Measurements from ENCODE around the gene PRR18. TPM values are rescaled to one million over a fixed set of nuclear protein-coding genes. Genes with fewer than 3 reads are reported as not detected.
"Not testable (repeated sequence)": the region's sequence is repeated elsewhere in the genome, so short reads cannot be mapped to it uniquely, and the experiment has no call there.

PRR18 gene
- total RNA-seq, 1 experiment from 2014 or later, result not detected

DNA sequence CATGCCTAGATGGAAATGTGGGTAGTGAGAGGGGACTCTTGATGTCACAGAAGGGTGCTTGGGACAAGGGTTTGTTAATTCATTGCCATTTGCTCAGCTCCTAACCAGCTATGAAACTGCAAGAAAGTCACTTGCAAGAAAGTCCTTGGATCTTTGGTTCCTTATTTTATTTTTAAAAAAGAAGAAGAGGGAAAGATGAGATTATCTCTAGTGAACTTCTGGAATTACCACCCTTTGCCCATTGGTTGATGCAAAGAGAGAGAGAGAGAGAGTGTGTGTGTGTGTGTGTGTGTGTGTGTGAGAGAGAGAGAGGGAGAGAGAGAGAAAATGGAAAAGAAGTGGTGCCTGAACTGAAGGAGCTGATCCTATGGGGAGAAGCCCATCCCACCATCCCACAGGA, 38.8 kb upstream of the PRR18 start:
- intact Hi-C loops (cut with micrococcal nuclease), result no loop called here
- Histone ChIP-seq H3F3A (ENCODE audit: low read length, unreplicated experiment) (no peaks in the 10 kb centered on the region), H3K27ac (ENCODE audit: low read length) (no peak overlapping the region), H3K27me3 (ENCODE audit: low read length) (no peaks in the 10 kb centered on the region), H3K36me3 (ENCODE audit: low read depth, low read length) (no peaks in the 10 kb centered on the region), H2AFZ (ENCODE audit: low read length) (no peak overlapping the region), H3K4me2 (ENCODE audit: low read length) (no peak overlapping the region), H3K4me3 (ENCODE audit: low read length) (no peak overlapping the region), H3K9me3 (ENCODE audit: low read length) (no peaks in the 10 kb centered on the region), H3K4me1 (ENCODE audit: insufficient read depth, low read length) (0 out of 2 replicates have a peak, but pooled peaks cover 3% of the 10 kb centered on the region), H3K9me2 (replicated peaks; ENCODE audit: low read length) (no peaks in the 10 kb centered on the region), H3K79me2 (ENCODE audit: low read length) (peaks cover 7% of the 10 kb centered on the region), H3K9ac (ENCODE audit: low read length) (no peak overlapping the region), H4K20me1 (ENCODE audit: low read length) (no peaks in the 10 kb centered on the region)
- TF ChIP-seq, protein P1, sequence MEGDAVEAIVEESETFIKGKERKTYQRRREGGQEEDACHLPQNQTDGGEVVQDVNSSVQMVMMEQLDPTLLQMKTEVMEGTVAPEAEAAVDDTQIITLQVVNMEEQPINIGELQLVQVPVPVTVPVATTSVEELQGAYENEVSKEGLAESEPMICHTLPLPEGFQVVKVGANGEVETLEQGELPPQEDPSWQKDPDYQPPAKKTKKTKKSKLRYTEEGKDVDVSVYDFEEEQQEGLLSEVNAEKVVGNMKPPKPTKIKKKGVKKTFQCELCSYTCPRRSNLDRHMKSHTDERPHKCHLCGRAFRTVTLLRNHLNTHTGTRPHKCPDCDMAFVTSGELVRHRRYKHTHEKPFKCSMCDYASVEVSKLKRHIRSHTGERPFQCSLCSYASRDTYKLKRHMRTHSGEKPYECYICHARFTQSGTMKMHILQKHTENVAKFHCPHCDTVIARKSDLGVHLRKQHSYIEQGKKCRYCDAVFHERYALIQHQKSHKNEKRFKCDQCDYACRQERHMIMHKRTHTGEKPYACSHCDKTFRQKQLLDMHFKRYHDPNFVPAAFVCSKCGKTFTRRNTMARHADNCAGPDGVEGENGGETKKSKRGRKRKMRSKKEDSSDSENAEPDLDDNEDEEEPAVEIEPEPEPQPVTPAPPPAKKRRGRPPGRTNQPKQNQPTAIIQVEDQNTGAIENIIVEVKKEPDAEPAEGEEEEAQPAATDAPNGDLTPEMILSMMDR (conservative IDR thresholded peaks at IDR 0.05; ENCODE audit: low read depth, low read length), result no peak
- TF ChIP-seq EZH2 (IDR thresholded peaks at IDR 0.05; ENCODE audit: low read length, unreplicated experiment) (no peak), EZH2phosphoT487 (IDR thresholded peaks at IDR 0.05; ENCODE audit: borderline replicate concordance, low read length) (no peak)
- no peak for ATAC-seq
- ChIA-PET POLR2A (ENCODE audit: unreplicated experiment) (no interaction called here), CTCF (no interaction called here)
- no TSS peak for BruUV-seq (replicated peaks)
- no peak for DNase-seq

- no peaks in the 10 kb centered on the region for H3F3A ChIP-seq (ENCODE audit: low read length, unreplicated experiment)
- H3K4me2 ChIP-seq (ENCODE audit: low read length), result no peak overlapping the region
- CTCF ChIA-PET, result no interaction called here
- H4K20me1 ChIP-seq (ENCODE audit: low read length), result no peaks in the 10 kb centered on the region
- BruUV-seq (replicated peaks), result no TSS peak
- H3K9ac ChIP-seq (ENCODE audit: low read length), result no peak overlapping the region
- no peak for ATAC-seq
- H3K4me1 ChIP-seq (ENCODE audit: insufficient read depth, low read length), result no peaks in the 10 kb centered on the region
- no peak for TF ChIP-seq EZH2 (IDR thresholded peaks at IDR 0.05; ENCODE audit: low read length, unreplicated experiment)
- TF ChIP-seq, protein P1 (conservative IDR thresholded peaks at IDR 0.05; ENCODE audit: low read depth, low read length), result no peak
- no peak for TF ChIP-seq EZH2phosphoT487 (IDR thresholded peaks at IDR 0.05; ENCODE audit: borderline replicate concordance, low read length)
- no peaks in the 10 kb centered on the region for H3K36me3 ChIP-seq (ENCODE audit: low read depth, low read length)
- H2AFZ ChIP-seq (ENCODE audit: low read length), result no peak overlapping the region
- H3K9me2 ChIP-seq (replicated peaks; ENCODE audit: low read length), result no peaks in the 10 kb centered on the region
- H3K79me2 ChIP-seq (ENCODE audit: low read length), result peaks cover 12% of the 10 kb centered on the region
- no peak for DNase-seq
- POLR2A ChIA-PET (ENCODE audit: unreplicated experiment), result no interaction called here
- no peak overlapping the region for H3K4me3 ChIP-seq (ENCODE audit: low read length)
- no peak overlapping the region for H3K27ac ChIP-seq (ENCODE audit: low read length)
- no peaks in the 10 kb centered on the region for H3K9me3 ChIP-seq (ENCODE audit: low read length)
- intact Hi-C loops (cut with micrococcal nuclease), result no loop called here
- no peaks in the 10 kb centered on the region for H3K27me3 ChIP-seq (ENCODE audit: low read length)
Measured at GRCh38 chr6:166346449-166346848, 38.3 kb upstream of the PRR18 start.

GRCh38 chr6:166345672-166346071, 37.5 kb upstream of the PRR18 start:
- H3K36me3 ChIP-seq (ENCODE audit: low read depth, low read length); H3K4me3 ChIP-seq (ENCODE audit: low read length); H3K27me3 ChIP-seq (ENCODE audit: low read length); H3F3A ChIP-seq (ENCODE audit: low read length, unreplicated experiment); H3K4me1 ChIP-seq (ENCODE audit: insufficient read depth, low read length); H2AFZ ChIP-seq (ENCODE audit: low read length); H3K9me3 ChIP-seq (ENCODE audit: low read length); BruUV-seq (replicated peaks); H4K20me1 ChIP-seq (ENCODE audit: low read length); ATAC-seq; CTCF ChIA-PET; H3K9ac ChIP-seq (ENCODE audit: low read length); H3K9me2 ChIP-seq (replicated peaks; ENCODE audit: low read length); intact Hi-C loops (cut with micrococcal nuclease); POLR2A ChIA-PET (ENCODE audit: unreplicated experiment); DNase-seq; H3K4me2 ChIP-seq (ENCODE audit: low read length); H3K27ac ChIP-seq (ENCODE audit: low read length): not testable (repeated sequence)
- peaks cover 20% of the 10 kb centered on the region for H3K79me2 ChIP-seq (ENCODE audit: low read length)

- H3K79me2 ChIP-seq (ENCODE audit: low read length), result peaks cover 27% of the 10 kb centered on the region
- H3K27ac ChIP-seq (ENCODE audit: low read length); H3K4me3 ChIP-seq (ENCODE audit: low read length); H3K9me3 ChIP-seq (ENCODE audit: low read length); intact Hi-C loops (cut with micrococcal nuclease); H4K20me1 ChIP-seq (ENCODE audit: low read length); ATAC-seq; H3K4me2 ChIP-seq (ENCODE audit: low read length); CTCF ChIA-PET; BruUV-seq (replicated peaks); H3K4me1 ChIP-seq (ENCODE audit: insufficient read depth, low read length); H3K9me2 ChIP-seq (replicated peaks; ENCODE audit: low read length); H3K27me3 ChIP-seq (ENCODE audit: low read length); H3F3A ChIP-seq (ENCODE audit: low read length, unreplicated experiment); DNase-seq; POLR2A ChIA-PET (ENCODE audit: unreplicated experiment); H3K36me3 ChIP-seq (ENCODE audit: low read depth, low read length); H2AFZ ChIP-seq (ENCODE audit: low read length); H3K9ac ChIP-seq (ENCODE audit: low read length): not testable (repeated sequence)
Measured at GRCh38 chr6:166344921-166345320, 36.7 kb upstream of the PRR18 start.

Data from PC-3 (cell line).